Measurements from ENCODE around the gene CADM1. TPM values are rescaled to one million over a fixed set of nuclear protein-coding genes. Genes with fewer than 3 reads are reported as not detected.

The CADM1 gene
- total and polyA plus RNA-seq, 2 donors from 2014 or later = 24.0 to 33.5 TPM

DNA sequence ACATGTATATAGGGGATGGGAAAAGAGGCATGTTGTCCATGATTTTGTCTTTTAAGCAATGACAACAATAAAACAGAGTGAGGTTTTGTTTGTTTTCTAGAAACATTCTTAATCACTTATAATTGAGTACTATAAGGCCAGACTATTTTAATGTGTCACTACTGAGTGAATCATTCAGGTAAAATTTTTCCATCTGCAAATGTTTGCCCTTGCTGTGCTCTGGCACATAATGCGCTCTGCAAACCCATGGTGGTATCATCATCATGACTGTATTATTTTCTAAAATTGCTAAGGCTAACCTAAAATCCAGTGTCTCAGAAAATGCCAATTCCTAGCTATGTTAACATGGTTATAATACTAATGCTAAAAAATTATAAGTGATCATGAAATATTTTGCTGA lies 261.2 kb downstream of the CADM1 start:
- H3K4me1 ChIP-seq (ENCODE audit: control insufficient read depth in 2 of 3, insufficient read depth in 2 of 3, low read depth in 1 of 3, low read length in 3 of 3) = peaks cover 0 to 5% (median 0%) of the 10 kb centered on the region in 3 donors

DNA sequence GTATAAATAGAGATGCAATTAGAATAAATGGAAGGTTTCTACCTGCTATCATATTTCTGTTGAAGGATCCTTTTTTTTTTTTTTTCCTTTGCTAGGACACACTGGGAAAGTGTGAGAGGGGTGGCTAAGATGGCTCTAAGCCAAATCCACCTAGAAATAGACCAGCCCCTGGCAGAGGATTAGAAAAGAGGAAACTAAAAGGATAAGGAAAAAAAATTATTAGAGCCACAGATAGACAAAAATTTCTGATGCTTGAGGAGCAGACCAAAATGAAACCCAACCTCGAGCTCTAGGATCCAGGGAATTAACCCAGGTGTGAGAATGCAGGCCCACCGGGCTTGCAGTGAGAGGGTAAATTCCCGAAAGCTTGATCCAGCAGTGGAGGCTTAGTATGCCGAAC lies 262.3 kb downstream of the CADM1 start:
- no peak for FAIRE-seq

More for the DNA sequence above, 261.2 kb downstream of the CADM1 start:
- FAIRE-seq (no peak), DNase-seq (no peak)
- no peak overlapping the region for H3K27ac ChIP-seq (ENCODE audit: low read depth in 2 of 2, low read length in 2 of 2)
- H3K9me3 ChIP-seq (ENCODE audit: control insufficient read depth in 2 of 3, insufficient read depth in 1 of 3, low read length in 3 of 3) = no peaks in the 10 kb centered on the region
- no peak overlapping the region for H3K4me3 ChIP-seq (ENCODE audit: low read length in 3 of 3)
- H3K27me3 ChIP-seq (ENCODE audit: control insufficient read depth, insufficient read depth, low read length) = no peaks in the 10 kb centered on the region
- intact Hi-C loops (cut with DNase I) = no loop called here
- H3K36me3 ChIP-seq (ENCODE audit: control insufficient read depth in 2 of 3, insufficient read depth in 3 of 3, low read length in 3 of 3) = no peaks in the 10 kb centered on the region
- H3K9ac ChIP-seq (ENCODE audit: low read length in 3 of 3) = no peak overlapping the region
- TF ChIP-seq, protein P1, sequence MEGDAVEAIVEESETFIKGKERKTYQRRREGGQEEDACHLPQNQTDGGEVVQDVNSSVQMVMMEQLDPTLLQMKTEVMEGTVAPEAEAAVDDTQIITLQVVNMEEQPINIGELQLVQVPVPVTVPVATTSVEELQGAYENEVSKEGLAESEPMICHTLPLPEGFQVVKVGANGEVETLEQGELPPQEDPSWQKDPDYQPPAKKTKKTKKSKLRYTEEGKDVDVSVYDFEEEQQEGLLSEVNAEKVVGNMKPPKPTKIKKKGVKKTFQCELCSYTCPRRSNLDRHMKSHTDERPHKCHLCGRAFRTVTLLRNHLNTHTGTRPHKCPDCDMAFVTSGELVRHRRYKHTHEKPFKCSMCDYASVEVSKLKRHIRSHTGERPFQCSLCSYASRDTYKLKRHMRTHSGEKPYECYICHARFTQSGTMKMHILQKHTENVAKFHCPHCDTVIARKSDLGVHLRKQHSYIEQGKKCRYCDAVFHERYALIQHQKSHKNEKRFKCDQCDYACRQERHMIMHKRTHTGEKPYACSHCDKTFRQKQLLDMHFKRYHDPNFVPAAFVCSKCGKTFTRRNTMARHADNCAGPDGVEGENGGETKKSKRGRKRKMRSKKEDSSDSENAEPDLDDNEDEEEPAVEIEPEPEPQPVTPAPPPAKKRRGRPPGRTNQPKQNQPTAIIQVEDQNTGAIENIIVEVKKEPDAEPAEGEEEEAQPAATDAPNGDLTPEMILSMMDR (IDR thresholded peaks at IDR 0.05; ENCODE audit: borderline replicate concordance, extremely low read depth, insufficient read depth) = no peak

DNA sequence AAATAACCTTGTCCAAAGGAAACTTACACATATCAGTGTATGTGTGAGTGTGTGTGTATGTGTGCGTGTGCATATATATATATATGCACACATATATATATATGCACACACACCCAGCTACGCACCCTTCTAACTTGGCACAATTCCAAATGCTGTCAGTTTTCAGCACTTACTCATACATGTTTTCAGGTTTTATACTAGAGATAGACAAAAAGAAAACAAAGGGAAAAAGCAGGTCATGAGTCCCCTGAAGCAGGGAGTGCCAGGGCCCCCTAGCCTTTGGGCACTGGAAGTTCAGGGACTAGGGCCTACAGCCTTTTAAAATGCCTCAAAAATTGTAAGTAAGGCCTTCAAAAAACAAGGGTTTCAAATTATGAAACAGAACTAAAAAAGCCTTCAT lies 265.4 kb downstream of the CADM1 start:
- H3K9ac ChIP-seq (ENCODE audit: low read length in 3 of 3) = no peak overlapping the region
- FAIRE-seq = no peak
- TF ChIP-seq, protein P1 (IDR thresholded peaks at IDR 0.05; ENCODE audit: borderline replicate concordance, extremely low read depth, insufficient read depth) = no peak

More for the DNA sequence above, 262.3 kb downstream of the CADM1 start:
- TF ChIP-seq, protein P1 (IDR thresholded peaks at IDR 0.05; ENCODE audit: borderline replicate concordance, extremely low read depth, insufficient read depth) = no peak
- H3K9ac ChIP-seq (ENCODE audit: low read length in 3 of 3) = no peak overlapping the region
- H3K27ac ChIP-seq (ENCODE audit: low read depth in 2 of 2, low read length in 2 of 2) = no peak overlapping the region
- intact Hi-C loops (cut with DNase I) = no loop called here
- no peaks in the 10 kb centered on the region for H3K27me3 ChIP-seq (ENCODE audit: control insufficient read depth, insufficient read depth, low read length)
- DNase-seq = no peak
- H3K4me3 ChIP-seq (ENCODE audit: low read length in 3 of 3) = no peak overlapping the region
- peaks cover 0 to 2% (median 0%) of the 10 kb centered on the region in 3 donors for H3K4me1 ChIP-seq (ENCODE audit: control insufficient read depth in 2 of 3, insufficient read depth in 2 of 3, low read depth in 1 of 3, low read length in 3 of 3)
- no peaks in the 10 kb centered on the region for H3K9me3 ChIP-seq (ENCODE audit: control insufficient read depth in 2 of 3, insufficient read depth in 1 of 3, low read length in 3 of 3)
- H3K36me3 ChIP-seq (ENCODE audit: control insufficient read depth in 2 of 3, insufficient read depth in 3 of 3, low read length in 3 of 3) = no peaks in the 10 kb centered on the region

DNA sequence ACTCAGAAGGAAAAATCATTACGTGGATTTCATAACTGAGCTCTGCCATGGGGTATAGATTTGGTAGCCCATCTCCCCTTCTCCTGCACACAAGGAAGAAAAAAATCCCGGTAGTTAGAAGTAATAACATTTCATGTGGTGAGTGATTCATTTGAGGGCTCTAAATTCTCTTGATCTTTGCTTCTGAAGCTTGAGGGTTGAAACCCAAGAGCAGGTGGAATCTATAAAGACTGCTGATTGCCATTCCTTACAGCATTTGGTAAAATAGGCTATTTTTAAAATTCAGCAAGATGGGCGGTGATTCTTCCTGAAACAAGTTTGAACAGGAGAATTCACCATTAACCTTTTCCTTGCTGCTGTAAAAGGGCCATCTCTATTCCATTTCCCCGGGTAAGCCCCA lies 266.1 kb downstream of the CADM1 start:
- DNase-seq (no peak), FAIRE-seq (no peak)
- no peaks in the 10 kb centered on the region for H3K4me1 ChIP-seq (ENCODE audit: control insufficient read depth in 2 of 3, insufficient read depth in 2 of 3, low read depth in 1 of 3, low read length in 3 of 3)
- no peaks in the 10 kb centered on the region for H3K9me3 ChIP-seq (ENCODE audit: control insufficient read depth in 2 of 3, insufficient read depth in 1 of 3, low read length in 3 of 3)
- no peak overlapping the region for H3K4me3 ChIP-seq (ENCODE audit: low read length in 3 of 3)
- intact Hi-C loops (cut with DNase I) = no loop called here
- TF ChIP-seq, protein P1 (IDR thresholded peaks at IDR 0.05; ENCODE audit: borderline replicate concordance, extremely low read depth, insufficient read depth) = no peak
- H3K27me3 ChIP-seq (ENCODE audit: control insufficient read depth, insufficient read depth, low read length) = no peaks in the 10 kb centered on the region
- no peak overlapping the region for H3K9ac ChIP-seq (ENCODE audit: low read length in 3 of 3)
- H3K36me3 ChIP-seq (ENCODE audit: control insufficient read depth in 2 of 3, insufficient read depth in 3 of 3, low read length in 3 of 3) = no peaks in the 10 kb centered on the region
- H3K27ac ChIP-seq (ENCODE audit: low read depth in 2 of 2, low read length in 2 of 2) = no peak overlapping the region

More for the DNA sequence above, 265.4 kb downstream of the CADM1 start:
- no peak overlapping the region for H3K27ac ChIP-seq (ENCODE audit: low read depth in 2 of 2, low read length in 2 of 2)
- no peak overlapping the region for H3K4me3 ChIP-seq (ENCODE audit: low read length in 3 of 3)
- H3K9me3 ChIP-seq (ENCODE audit: control insufficient read depth in 2 of 3, insufficient read depth in 1 of 3, low read length in 3 of 3) = no peaks in the 10 kb centered on the region
- no peaks in the 10 kb centered on the region for H3K27me3 ChIP-seq (ENCODE audit: control insufficient read depth, insufficient read depth, low read length)
- intact Hi-C loops (cut with DNase I) = no loop called here
- H3K36me3 ChIP-seq (ENCODE audit: control insufficient read depth in 2 of 3, insufficient read depth in 3 of 3, low read length in 3 of 3) = no peaks in the 10 kb centered on the region
- H3K4me1 ChIP-seq (ENCODE audit: control insufficient read depth in 2 of 3, insufficient read depth in 2 of 3, low read depth in 1 of 3, low read length in 3 of 3) = no peaks in the 10 kb centered on the region
- DNase-seq = no peak
